ENCODE measurements around the gene RNF214. TPM values are rescaled to one million over a fixed set of nuclear protein-coding genes. Genes with fewer than 3 reads are reported as not detected.

Gene RNF214
- total RNA-seq, 1 donor from 2014 or later, result 37.1 TPM

DNA sequence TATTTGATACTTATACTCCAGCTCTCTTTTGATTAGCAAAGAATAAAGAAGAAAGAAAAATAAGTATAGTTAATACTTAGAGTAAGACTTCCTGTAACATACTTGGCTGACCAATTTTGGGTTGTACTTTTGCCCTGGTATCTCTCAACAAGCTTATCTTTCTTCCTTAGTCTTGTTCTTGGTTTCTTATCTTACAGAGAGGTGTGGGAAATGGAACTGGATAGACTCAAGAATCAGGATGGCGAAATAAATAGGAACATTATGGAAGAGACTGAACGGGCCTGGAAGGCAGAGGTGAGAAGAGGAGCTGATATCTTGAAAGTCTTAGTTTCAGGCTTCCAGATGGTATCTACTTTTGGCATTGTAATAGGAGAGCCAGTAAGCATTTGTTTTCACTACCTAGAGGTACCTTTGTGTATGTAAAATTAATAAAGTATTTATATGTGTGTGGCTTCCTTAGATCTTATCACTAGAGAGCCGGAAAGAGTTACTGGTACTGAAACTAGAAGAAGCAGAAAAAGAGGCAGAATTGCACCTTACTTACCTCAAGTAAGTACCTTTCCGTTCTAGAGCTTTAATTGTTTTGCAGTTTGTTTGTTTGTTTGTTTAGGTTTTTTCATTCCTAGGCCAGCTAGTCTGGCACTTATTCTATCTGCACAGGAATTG is 47.4 kb downstream of the RNF214 start:
- Mint-ChIP-seq H3K4me3 (ENCODE audit: unreplicated experiment) (no peak overlapping the region), H3K36me3 (ENCODE audit: low read depth, unreplicated experiment) (peaks cover 19% of the 10 kb centered on the region), H3K27ac (ENCODE audit: unreplicated experiment) (no peak overlapping the region), H3K27me3 (ENCODE audit: unreplicated experiment) (no peaks in the 10 kb centered on the region), H3K4me1 (ENCODE audit: unreplicated experiment) (no peaks in the 10 kb centered on the region), H3K9me3 (ENCODE audit: unreplicated experiment) (no peaks in the 10 kb centered on the region)
- TF ChIP-seq, protein P1, sequence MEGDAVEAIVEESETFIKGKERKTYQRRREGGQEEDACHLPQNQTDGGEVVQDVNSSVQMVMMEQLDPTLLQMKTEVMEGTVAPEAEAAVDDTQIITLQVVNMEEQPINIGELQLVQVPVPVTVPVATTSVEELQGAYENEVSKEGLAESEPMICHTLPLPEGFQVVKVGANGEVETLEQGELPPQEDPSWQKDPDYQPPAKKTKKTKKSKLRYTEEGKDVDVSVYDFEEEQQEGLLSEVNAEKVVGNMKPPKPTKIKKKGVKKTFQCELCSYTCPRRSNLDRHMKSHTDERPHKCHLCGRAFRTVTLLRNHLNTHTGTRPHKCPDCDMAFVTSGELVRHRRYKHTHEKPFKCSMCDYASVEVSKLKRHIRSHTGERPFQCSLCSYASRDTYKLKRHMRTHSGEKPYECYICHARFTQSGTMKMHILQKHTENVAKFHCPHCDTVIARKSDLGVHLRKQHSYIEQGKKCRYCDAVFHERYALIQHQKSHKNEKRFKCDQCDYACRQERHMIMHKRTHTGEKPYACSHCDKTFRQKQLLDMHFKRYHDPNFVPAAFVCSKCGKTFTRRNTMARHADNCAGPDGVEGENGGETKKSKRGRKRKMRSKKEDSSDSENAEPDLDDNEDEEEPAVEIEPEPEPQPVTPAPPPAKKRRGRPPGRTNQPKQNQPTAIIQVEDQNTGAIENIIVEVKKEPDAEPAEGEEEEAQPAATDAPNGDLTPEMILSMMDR (IDR thresholded peaks at IDR 0.05; ENCODE audit: unreplicated experiment), result no peak
- DNase-seq (ENCODE audit: low spot score), result no peak

- no peaks in the 10 kb centered on the region for H3K27me3 Mint-ChIP-seq (ENCODE audit: unreplicated experiment)
- peaks cover 21% of the 10 kb centered on the region for H3K36me3 Mint-ChIP-seq (ENCODE audit: low read depth, unreplicated experiment)
- DNase-seq (ENCODE audit: low spot score), result no peak
- no peaks in the 10 kb centered on the region for H3K4me1 Mint-ChIP-seq (ENCODE audit: unreplicated experiment)
- no peak overlapping the region for H3K27ac Mint-ChIP-seq (ENCODE audit: unreplicated experiment)
- no peak overlapping the region for H3K4me3 Mint-ChIP-seq (ENCODE audit: unreplicated experiment)
- TF ChIP-seq, protein P1 (IDR thresholded peaks at IDR 0.05; ENCODE audit: unreplicated experiment), result no peak
- H3K9me3 Mint-ChIP-seq (ENCODE audit: unreplicated experiment), result no peaks in the 10 kb centered on the region
Measured at GRCh38 chr11:117281159-117281558, 48.7 kb downstream of the RNF214 start.

DNA sequence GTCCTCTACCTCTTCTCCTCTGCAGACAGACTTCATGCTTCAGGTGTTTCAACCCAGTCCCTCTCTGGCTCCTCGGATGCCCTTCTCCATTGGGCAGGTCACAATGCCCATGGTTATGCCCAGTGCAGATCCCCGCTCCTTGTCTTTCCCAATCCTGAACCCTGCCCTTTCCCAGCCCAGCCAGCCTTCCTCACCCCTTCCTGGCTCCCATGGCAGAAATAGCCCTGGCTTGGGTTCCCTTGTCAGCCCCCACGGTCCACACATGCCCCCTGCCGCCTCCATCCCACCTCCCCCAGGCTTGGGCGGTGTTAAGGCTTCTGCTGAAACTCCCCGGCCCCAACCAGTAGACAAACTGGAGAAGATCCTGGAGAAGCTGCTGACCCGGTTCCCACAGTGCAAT is 49.4 kb downstream of the RNF214 start:
- Mint-ChIP-seq H3K4me3 (ENCODE audit: unreplicated experiment) (peak overlapping the region; percentile 19), H3K27ac (ENCODE audit: unreplicated experiment) (no peak overlapping the region), H3K4me1 (ENCODE audit: unreplicated experiment) (peaks cover 4% of the 10 kb centered on the region), H3K36me3 (ENCODE audit: low read depth, unreplicated experiment) (peaks cover 21% of the 10 kb centered on the region), H3K9me3 (ENCODE audit: unreplicated experiment) (no peaks in the 10 kb centered on the region), H3K27me3 (ENCODE audit: unreplicated experiment) (no peaks in the 10 kb centered on the region)
- TF ChIP-seq, protein P1 (IDR thresholded peaks at IDR 0.05; ENCODE audit: unreplicated experiment), result no peak
- no peak for DNase-seq (ENCODE audit: low spot score)

- no peaks in the 10 kb centered on the region for H3K9me3 Mint-ChIP-seq (ENCODE audit: unreplicated experiment)
- H3K4me3 Mint-ChIP-seq (ENCODE audit: unreplicated experiment), result no peak overlapping the region
- no peak for DNase-seq (ENCODE audit: low spot score)
- H3K27me3 Mint-ChIP-seq (ENCODE audit: unreplicated experiment), result no peaks in the 10 kb centered on the region
- TF ChIP-seq, protein P1 (IDR thresholded peaks at IDR 0.05; ENCODE audit: unreplicated experiment), result no peak
- peaks cover 25% of the 10 kb centered on the region for H3K36me3 Mint-ChIP-seq (ENCODE audit: low read depth, unreplicated experiment)
- H3K27ac Mint-ChIP-seq (ENCODE audit: unreplicated experiment), result no peak overlapping the region
- H3K4me1 Mint-ChIP-seq (ENCODE audit: unreplicated experiment), result peaks cover 4% of the 10 kb centered on the region
Measured at GRCh38 chr11:117282956-117283355, 50.5 kb downstream of the RNF214 start.

DNA sequence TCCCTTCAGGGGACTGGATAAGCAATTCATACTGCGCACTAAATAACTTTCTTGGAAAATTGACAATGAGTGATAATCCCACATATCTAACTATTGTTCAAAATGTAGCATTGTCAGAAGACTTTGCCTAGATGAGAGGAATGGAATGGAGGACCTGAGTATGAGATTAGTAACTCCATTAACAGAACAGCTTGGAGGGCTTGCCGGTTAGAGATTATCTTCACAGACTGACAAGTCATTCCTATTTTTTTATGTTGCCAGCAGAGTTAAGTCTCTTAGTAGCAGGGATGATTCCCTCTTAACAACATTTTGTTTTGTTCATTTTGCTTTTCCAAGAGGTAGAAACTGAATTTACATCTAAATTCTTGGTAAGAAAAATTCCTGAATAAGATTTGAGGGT is 51.6 kb downstream of the RNF214 start:
- Mint-ChIP-seq H3K36me3 (ENCODE audit: low read depth, unreplicated experiment) (peaks cover 36% of the 10 kb centered on the region), H3K4me3 (ENCODE audit: unreplicated experiment) (no peak overlapping the region), H3K27me3 (ENCODE audit: unreplicated experiment) (no peaks in the 10 kb centered on the region), H3K4me1 (ENCODE audit: unreplicated experiment) (peaks cover 4% of the 10 kb centered on the region), H3K9me3 (ENCODE audit: unreplicated experiment) (no peaks in the 10 kb centered on the region), H3K27ac (ENCODE audit: unreplicated experiment) (no peak overlapping the region)
- DNase-seq (ENCODE audit: low spot score), result no peak
- TF ChIP-seq, protein P1 (IDR thresholded peaks at IDR 0.05; ENCODE audit: unreplicated experiment), result no peak

Data from endothelial cell (in vitro differentiated cells).